NCI-H2107 treated with DMSO at 0.1 percent for 48 hours (cell line): ENCODE data around the gene KCNE2.
"Not testable (repeated sequence)": the region's sequence is repeated elsewhere in the genome, so short reads cannot be mapped to it uniquely, and the experiment has no call there.

Experiments used
- DNase-seq: peaks from one replicate; lab custom pipeline; 2025; ENCODE audit not compliant: unreplicated experiment; lab: John Stamatoyannopoulos, UW

KCNE2 gene

GRCh38 chr21:34352556-34352955, 11.2 kb upstream of the KCNE2 start:
- DNase-seq: no peak

GRCh38 chr21:34353182-34353581, 10.6 kb upstream of the KCNE2 start:
- DNase-seq: no peak

GRCh38 chr21:34354836-34355235, 9.0 kb upstream of the KCNE2 start:
- DNase-seq: no peak

- no peak for DNase-seq
These were observed 8.2 kb upstream of the KCNE2 start for GRCh38 chr21:34355570-34355969.

- DNase-seq: no peak
These were observed 5.9 kb upstream of the KCNE2 start for GRCh38 chr21:34357889-34358288.

- DNase-seq: no peak
These were observed 4.9 kb upstream of the KCNE2 start for GRCh38 chr21:34358866-34359265.

GRCh38 chr21:34360488-34361241, 3.1 kb upstream of the KCNE2 start:
- DNase-seq: no peak

GRCh38 chr21:34362136-34362444, 1.7 kb upstream of the KCNE2 start:
- no peak for DNase-seq

- DNase-seq: no peak
These were observed 1.1 kb upstream of the KCNE2 start for GRCh38 chr21:34362670-34363069.

- DNase-seq: no peak
These were observed 1.1 kb downstream of the KCNE2 start for GRCh38 chr21:34364921-34365320.

- no peak for DNase-seq
These were observed 2.0 kb downstream of the KCNE2 start for GRCh38 chr21:34365809-34366208.

GRCh38 chr21:34367320-34367935, 3.6 kb downstream of the KCNE2 start:
- peak; percentile 56 for DNase-seq

GRCh38 chr21:34369741-34370140, 5.9 kb downstream of the KCNE2 start:
- no peak for DNase-seq

- DNase-seq: no peak
These were observed 8.5 kb downstream of the KCNE2 start for GRCh38 chr21:34372321-34372720.

- not testable (repeated sequence) for DNase-seq
These were observed 10.7 kb downstream of the KCNE2 start for GRCh38 chr21:34374462-34374861.

GRCh38 chr21:34374940-34375618, 11.3 kb downstream of the KCNE2 start, which contains the start of gene SMIM11:
TSS of gene SMIM11 (plus strand) at chr21:34375507. CDS start at chr21:34379505, 3,998 bp downstream.
- DNase-seq: not testable (repeated sequence)

- DNase-seq: not testable (repeated sequence)
These were observed 11.8 kb downstream of the KCNE2 start for GRCh38 chr21:34375619-34375972.

GRCh38 chr21:34383138-34383537, 19.3 kb downstream of the KCNE2 start:
- not testable (repeated sequence) for DNase-seq

GRCh38 chr21:34383724-34384415, 20.1 kb downstream of the KCNE2 start:
- DNase-seq: not testable (repeated sequence)

GRCh38 chr21:34400522-34400921, 36.7 kb downstream of the KCNE2 start:
- DNase-seq: not testable (repeated sequence)

GRCh38 chr21:34404742-34405141, 40.9 kb downstream of the KCNE2 start:
- DNase-seq: not testable (repeated sequence)

GRCh38 chr21:34405686-34406085, 41.9 kb downstream of the KCNE2 start:
- not testable (repeated sequence) for DNase-seq
